H9 (cell line): ENCODE data around the gene DOK5. TPM values are rescaled to one million over a fixed set of nuclear protein-coding genes. Genes with fewer than 3 reads are reported as not detected.

ENCODE experiments used
- DNase-seq: peaks from one replicate; pipeline ENCODE4 v3.0.0-alpha.2; 2017
- H2AFZ ChIP-seq: one replicate; pipeline ENCODE4 v1.6.1; 2013; ENCODE audit warnings: mild to moderate bottlenecking, low read length, control low read depth, moderate library complexity
- H2AK5ac ChIP-seq: 2 replicates; pipeline ENCODE4 v1.6.1; 2013; ENCODE audit warnings: low read length, control low read depth, mixed read lengths; ENCODE audit not compliant: insufficient read length
- H2BK120ac ChIP-seq: one replicate; pipeline ENCODE4 v1.6.1; 2013; ENCODE audit warnings: low read depth, mild to moderate bottlenecking, low read length, control low read depth, inconsistent platforms; ENCODE audit not compliant: poor library complexity, severe bottlenecking
- H2BK12ac ChIP-seq: 2 replicates; pipeline ENCODE4 v1.6.1; 2013; ENCODE audit warnings: low read length, control low read depth, mixed read lengths, low read depth; ENCODE audit not compliant: insufficient read length
- H2BK15ac ChIP-seq: 2 replicates; pipeline ENCODE4 v1.6.1; 2013; ENCODE audit warnings: low read depth, low read length, control low read depth
- H2BK20ac ChIP-seq: one replicate; pipeline ENCODE4 v1.6.1; 2013; ENCODE audit warnings: low read depth, mild to moderate bottlenecking, low read length, control low read depth, inconsistent platforms; ENCODE audit not compliant: poor library complexity, severe bottlenecking
- H2BK5ac ChIP-seq: 2 replicates; pipeline ENCODE4 v1.6.1; 2013; ENCODE audit warnings: low read length, control low read depth, mixed read lengths; ENCODE audit not compliant: insufficient read length
- H3K14ac ChIP-seq: 2 replicates; pipeline ENCODE4 v1.6.1; 2013; ENCODE audit warnings: low read length, control low read depth; ENCODE audit not compliant: insufficient read depth
- H3K18ac ChIP-seq: 2 replicates; pipeline ENCODE4 v1.6.1; 2013; ENCODE audit warnings: low read depth, mild to moderate bottlenecking, mixed read lengths, low read length, control low read depth; ENCODE audit not compliant: insufficient read length
- H3K23ac ChIP-seq: 2 replicates; pipeline ENCODE4 v1.6.1; 2013; ENCODE audit warnings: low read length, control low read depth, mixed read lengths, low read depth; ENCODE audit not compliant: insufficient read length
- H3K23me2 ChIP-seq: 2 replicates; pipeline ENCODE4 v1.6.1; 2013; ENCODE audit warnings: low read depth, mild to moderate bottlenecking, mixed read lengths, low read length, control low read depth; ENCODE audit not compliant: insufficient read length, poor library complexity, severe bottlenecking
- H3K27ac ChIP-seq: 2 replicates; pipeline ENCODE4 v1.5.1; 2013; ENCODE audit warnings: low read length, control low read depth, mixed read lengths, low read depth; ENCODE audit not compliant: insufficient read length
- H3K27me3 ChIP-seq: 2 replicates; pipeline ENCODE4 v1.6.1; 2013; ENCODE audit warnings: low read length, control low read depth, inconsistent platforms; ENCODE audit not compliant: insufficient read depth
- H3K4ac ChIP-seq: 2 replicates; pipeline ENCODE4 v1.6.1; 2013; ENCODE audit warnings: low read depth, mild to moderate bottlenecking, control low read depth, inconsistent platforms, low read length, moderate library complexity
- H3K4me1 ChIP-seq: 2 replicates; pipeline ENCODE4 v1.6.1; 2013; ENCODE audit warnings: low read length, control low read depth, inconsistent platforms; ENCODE audit not compliant: insufficient read depth
- H3K4me2 ChIP-seq: 2 replicates; pipeline ENCODE4 v1.6.1; 2013; ENCODE audit warnings: low read length, control low read depth, mixed read lengths; ENCODE audit not compliant: insufficient read length, insufficient read depth
- H3K56ac ChIP-seq: 2 replicates; pipeline ENCODE4 v1.6.1; 2013; ENCODE audit warnings: low read depth, mild to moderate bottlenecking, mixed read lengths, low read length, control low read depth; ENCODE audit not compliant: insufficient read length
- H3K79me1 ChIP-seq: 2 replicates; pipeline ENCODE4 v1.6.1; 2013; ENCODE audit warnings: low read depth, mild to moderate bottlenecking, moderate library complexity, low read length, control low read depth, inconsistent platforms; ENCODE audit not compliant: insufficient read depth, poor library complexity, severe bottlenecking
- H3K79me2 ChIP-seq: 2 replicates; pipeline ENCODE4 v1.6.1; 2013; ENCODE audit warnings: low read length, control low read depth, inconsistent platforms; ENCODE audit not compliant: insufficient read depth
- H3K9ac ChIP-seq: 2 replicates; pipeline ENCODE4 v1.6.1; 2013; ENCODE audit warnings: low read length, control low read depth, mixed read lengths; ENCODE audit not compliant: insufficient read length; ENCODE audit errors: extremely low read depth
- H3K9me3 ChIP-seq: one replicate; pipeline ENCODE4 v1.6.1; 2013; ENCODE audit warnings: low read depth, low read length, inconsistent platforms; ENCODE audit not compliant: control insufficient read depth
- H3T11ph ChIP-seq: one replicate; pipeline ENCODE4 v1.6.1; 2013; ENCODE audit warnings: mild to moderate bottlenecking, low read length, control low read depth, inconsistent platforms
- H4K20me1 ChIP-seq: one replicate; pipeline ENCODE4 v1.6.1; 2013; ENCODE audit not compliant: control insufficient read depth, insufficient read length, insufficient read depth
- H4K5ac ChIP-seq: 2 replicates; pipeline ENCODE4 v1.6.1; 2013; ENCODE audit warnings: low read depth, mild to moderate bottlenecking, mixed read lengths, low read length, control low read depth; ENCODE audit not compliant: insufficient read length
- H4K8ac ChIP-seq: replicated peaks from 2 replicates; pipeline ENCODE4 v1.6.1; 2013; ENCODE audit warnings: low read length, control low read depth, mixed read lengths, low read depth; ENCODE audit not compliant: insufficient read length
- H4K91ac ChIP-seq: 2 replicates; pipeline ENCODE4 v1.6.1; 2013; ENCODE audit warnings: low read depth, mild to moderate bottlenecking, moderate library complexity, mixed read lengths, low read length, control low read depth; ENCODE audit not compliant: insufficient read length
- H3K27ac Mint-ChIP-seq, 3 experiments: 2 replicates in 2 of 3; 3 replicates in 1 of 3; pipeline ENCODE4 v1.8.0; 2020 to 2021; ENCODE audit warnings: mixed read lengths in 3 of 3, mild to moderate bottlenecking in 1 of 3, moderate library complexity in 1 of 3
- H3K27me3 Mint-ChIP-seq: 2 replicates; pipeline ENCODE4 v1.8.0; 2021; ENCODE audit warnings: low read depth, mild to moderate bottlenecking, moderate library complexity, mixed read lengths
- H3K36me3 Mint-ChIP-seq, 3 experiments: 2 replicates in 2 of 3; 3 replicates in 1 of 3; pipeline ENCODE4 v1.8.0; 2020 to 2021; ENCODE audit warnings: low read depth in 3 of 3, mixed read lengths in 3 of 3; ENCODE audit not compliant: insufficient read depth in 1 of 3
- H3K4me1 Mint-ChIP-seq, 2 experiments: 2 replicates each; pipeline ENCODE4 v1.8.0; 2020; ENCODE audit warnings: mixed read lengths in 2 of 2
- H3K4me3 Mint-ChIP-seq, 2 experiments: 2 replicates in 1 of 2; 3 replicates in 1 of 2; pipeline ENCODE4 v1.8.0; 2020 to 2021; ENCODE audit warnings: mild to moderate bottlenecking in 2 of 2, mixed read lengths in 2 of 2, moderate library complexity in 1 of 2
- H3K9me3 Mint-ChIP-seq, 2 experiments: 2 replicates in 1 of 2; 3 replicates in 1 of 2; pipeline ENCODE4 v1.8.0; 2020; ENCODE audit warnings: mild to moderate bottlenecking in 2 of 2, mixed read lengths in 2 of 2, moderate library complexity in 1 of 2
- CTCF ChIP-seq: fragments of 200-600 bp; sonication (generic); conservative IDR thresholded peaks from 3 replicates; pipeline ENCODE4 v1.8.0; 2021; ENCODE audit warnings: antibody characterized with exemption, mild to moderate bottlenecking
- WGBS: extraction: QIAGEN DNeasy Blood & Tissue Kit; methylation state at CpG from one replicate; pipeline ENCODE4 v1.1.7; 2013; ENCODE audit warnings: missing lambda C conversion rate, low lambda C conversion rate, mixed read lengths; ENCODE audit not compliant: insufficient read length; ENCODE audit errors: extremely low coverage; 5-methylcytosine and 5-hydroxymethylcytosine counted together
- total RNA-seq: library from RNA; stranded (reverse); gene quantifications from 2 replicates; pipeline ENCODE4 v1.2.1, GENCODE V29; 2021

DOK5 gene
- total RNA-seq, 1 experiment from 2014 or later: 4.5 TPM

GRCh38 chr20:54467622-54468021 is 7.8 kb upstream of the DOK5 start:
- Histone ChIP-seq H3K14ac (no peak overlapping the region), H3K4ac (no peak overlapping the region), H3K4me1 (no peaks in the 10 kb centered on the region), H2AFZ (no peak overlapping the region), H3K27me3 (no peaks in the 10 kb centered on the region), H3K9me3 (no peaks in the 10 kb centered on the region), H3K56ac (no peak overlapping the region), H3K79me1 (no peaks in the 10 kb centered on the region), H2BK12ac (no peak overlapping the region), H2BK15ac (no peak overlapping the region), H3K18ac (no peak overlapping the region), H4K8ac (no peak overlapping the region), H3T11ph (no peak overlapping the region), H2BK120ac (no peak overlapping the region), H3K9ac (no peak overlapping the region), H2BK5ac (no peak overlapping the region), H3K23ac (no peak overlapping the region), H3K23me2 (no peaks in the 10 kb centered on the region), H4K91ac (no peak overlapping the region), H2AK5ac (no peak overlapping the region), H3K4me2 (no peak overlapping the region), H4K20me1 (no peaks in the 10 kb centered on the region), H4K5ac (no peak overlapping the region), H2BK20ac (no peak overlapping the region), H3K79me2 (no peaks in the 10 kb centered on the region), H3K27ac (no peak overlapping the region)
- WGBS: no CpG with 5 or more reads among the region's 2 CpGs
- no peak overlapping the region for H3K4me3 Mint-ChIP-seq
- H3K27ac Mint-ChIP-seq: no peak overlapping the region
- H3K9me3 Mint-ChIP-seq: no peaks in the 10 kb centered on the region; a peak in 1 of 5 replicates
- TF ChIP-seq CTCF: no peak
- H3K27me3 Mint-ChIP-seq: peaks cover 2% of the 10 kb centered on the region; the same call in 1 of the 2 replicates
- peaks cover 6 to 7% of the 10 kb centered on the region in 2 experiments for H3K4me1 Mint-ChIP-seq
- DNase-seq: no peak
- no peaks in the 10 kb centered on the region for H3K36me3 Mint-ChIP-seq
